Suprapubic skin (tissue), 4 donors: ENCODE data around the gene AMBP.

ENCODE experiments used
- EP300 ChIP-seq: sonication (generic); formaldehyde crosslinking; IDR thresholded peaks from one replicate; pipeline ENCODE4 v1.6.1; 2017; ENCODE audit warnings: antibody characterized with exemption
- POLR2A ChIP-seq, 2 donors: fragments of 450-650 bp; IDR thresholded peaks; one replicate each; pipeline ENCODE4 v1.6.1; 2017; ENCODE audit warnings: antibody characterized with exemption in 2 of 2, mild to moderate bottlenecking in 2 of 2, moderate library complexity in 2 of 2
- POLR2AphosphoS5 ChIP-seq, 3 donors: sonication (generic); formaldehyde crosslinking; IDR thresholded peaks; one replicate each; pipeline ENCODE4 v1.6.1; 2017; ENCODE audit warnings: antibody characterized with exemption in 3 of 3
- TF ChIP-seq, protein P1 (sequence below), 2 donors: fragments of 200-600 bp in 1 of 2; fragments of 450-650 bp in 1 of 2; sonication (generic) in 1 of 2; IDR thresholded peaks; one replicate each; pipeline ENCODE4 v1.5.1; 2016 to 2019; ENCODE audit warnings: antibody characterized with exemption in 2 of 2, mild to moderate bottlenecking in 1 of 2, moderate library complexity in 1 of 2

DNA sequence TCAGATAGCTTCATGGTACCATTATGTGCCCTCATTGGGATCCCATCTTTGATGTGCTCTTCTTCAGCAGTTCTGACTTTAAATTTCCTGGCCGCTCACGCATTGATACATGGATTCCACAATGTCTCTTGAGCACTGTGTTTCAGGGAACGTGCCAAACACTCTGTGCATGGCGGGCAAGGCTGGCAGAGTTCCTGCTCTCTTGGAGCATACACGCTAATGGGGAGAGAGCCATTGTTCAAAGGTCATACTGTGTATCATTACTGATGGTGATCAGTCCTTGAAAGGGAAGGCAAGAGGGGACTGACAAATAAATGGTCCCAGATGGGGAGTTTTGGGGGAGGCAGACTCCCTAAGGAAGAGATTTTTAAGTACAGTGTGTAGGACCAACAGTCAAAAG is 52.3 kb downstream of the AMBP start:
- TF ChIP-seq, protein P1, sequence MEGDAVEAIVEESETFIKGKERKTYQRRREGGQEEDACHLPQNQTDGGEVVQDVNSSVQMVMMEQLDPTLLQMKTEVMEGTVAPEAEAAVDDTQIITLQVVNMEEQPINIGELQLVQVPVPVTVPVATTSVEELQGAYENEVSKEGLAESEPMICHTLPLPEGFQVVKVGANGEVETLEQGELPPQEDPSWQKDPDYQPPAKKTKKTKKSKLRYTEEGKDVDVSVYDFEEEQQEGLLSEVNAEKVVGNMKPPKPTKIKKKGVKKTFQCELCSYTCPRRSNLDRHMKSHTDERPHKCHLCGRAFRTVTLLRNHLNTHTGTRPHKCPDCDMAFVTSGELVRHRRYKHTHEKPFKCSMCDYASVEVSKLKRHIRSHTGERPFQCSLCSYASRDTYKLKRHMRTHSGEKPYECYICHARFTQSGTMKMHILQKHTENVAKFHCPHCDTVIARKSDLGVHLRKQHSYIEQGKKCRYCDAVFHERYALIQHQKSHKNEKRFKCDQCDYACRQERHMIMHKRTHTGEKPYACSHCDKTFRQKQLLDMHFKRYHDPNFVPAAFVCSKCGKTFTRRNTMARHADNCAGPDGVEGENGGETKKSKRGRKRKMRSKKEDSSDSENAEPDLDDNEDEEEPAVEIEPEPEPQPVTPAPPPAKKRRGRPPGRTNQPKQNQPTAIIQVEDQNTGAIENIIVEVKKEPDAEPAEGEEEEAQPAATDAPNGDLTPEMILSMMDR (IDR thresholded peaks at IDR 0.05), result no peak
- TF ChIP-seq POLR2A (IDR thresholded peaks at IDR 0.05), result no peak
- TF ChIP-seq EP300, result no peak
- TF ChIP-seq POLR2AphosphoS5 (IDR thresholded peaks at IDR 0.05), result no peak
